WTC11 (cell line): ENCODE measurements around the gene IFNK. TPM values are rescaled to one million over a fixed set of nuclear protein-coding genes. Genes with fewer than 3 reads are reported as not detected.

ENCODE experiments used
- ATAC-seq: fragments of 200-7000 bp; cut with Tn5 transposase; 2 replicates; pipeline ENCODE4 v1.10.0; 2021; ENCODE audit warnings: mild to moderate bottlenecking, moderate library complexity
- CTCF ChIA-PET: fragments of 300-600 bp; sonication (Branson Sonifier 250); formaldehyde crosslinking; loops from one replicate; lab custom pipeline; 2021; ENCODE audit warnings: antibody characterized with exemption; lab: Charles Lee
- POLR2A ChIA-PET: fragments of 350-600 bp; sonication (Branson Sonifier 250); formaldehyde crosslinking; loops from one replicate; lab custom pipeline; 2021; ENCODE audit warnings: antibody characterized with exemption; lab: Charles Lee
- DNase-seq: peaks from one replicate; pipeline ENCODE4 v3.0.0; 2021; ENCODE audit warnings: low spot score
- H3K27ac Mint-ChIP-seq: 2 replicates; pipeline ENCODE4 v1.8.0; 2021; ENCODE audit warnings: mixed read lengths
- H3K27me3 Mint-ChIP-seq: 2 replicates; pipeline ENCODE4 v1.8.0; 2021; ENCODE audit warnings: low read depth, mild to moderate bottlenecking, moderate library complexity, mixed read lengths
- H3K36me3 Mint-ChIP-seq: 2 replicates; pipeline ENCODE4 v1.8.0; 2021; ENCODE audit warnings: mixed read lengths
- H3K4me1 Mint-ChIP-seq: 2 replicates; pipeline ENCODE4 v1.8.0; 2022; ENCODE audit warnings: mixed read lengths
- H3K4me3 Mint-ChIP-seq: 2 replicates; pipeline ENCODE4 v1.8.0; 2021; ENCODE audit warnings: mild to moderate bottlenecking, moderate library complexity, mixed read lengths
- H3K9me3 Mint-ChIP-seq: 2 replicates; pipeline ENCODE4 v1.8.0; 2021; ENCODE audit warnings: mixed read lengths
- AR ChIP-seq: fragments of 250-450 bp; sonication (Bioruptor Pico); IDR thresholded peaks from 2 replicates; pipeline ENCODE4 v1.9.0; 2021; ENCODE audit warnings: mild to moderate bottlenecking
- ATF2 ChIP-seq: sonication (generic); formaldehyde crosslinking; IDR thresholded peaks from 2 replicates; pipeline ENCODE4 v1.8.1; 2022; ENCODE audit warnings: low read depth, missing genetic modification reagents, borderline replicate concordance
- ATF6 ChIP-seq: sonication (generic); formaldehyde crosslinking; IDR thresholded peaks from 2 replicates; pipeline ENCODE4 v1.8.1; 2023; ENCODE audit warnings: mild to moderate bottlenecking, missing genetic modification reagents
- CBFB ChIP-seq: sonication (generic); formaldehyde crosslinking; IDR thresholded peaks from 2 replicates; pipeline ENCODE4 v1.8.1; 2022; ENCODE audit warnings: mild to moderate bottlenecking, low read depth, missing genetic modification reagents
- CDX4 ChIP-seq: fragments of 250-450 bp; sonication (Bioruptor Pico); IDR thresholded peaks from 2 replicates; pipeline ENCODE4 v1.9.0; 2021; ENCODE audit warnings: moderate library complexity, mild to moderate bottlenecking, inconsistent platforms, borderline replicate concordance
- ESRRA ChIP-seq: sonication (generic); formaldehyde crosslinking; IDR thresholded peaks from 2 replicates; pipeline ENCODE4 v1.8.1; 2022; ENCODE audit warnings: mild to moderate bottlenecking, missing genetic modification reagents, borderline replicate concordance
- ETV6 ChIP-seq: sonication (generic); formaldehyde crosslinking; IDR thresholded peaks from 2 replicates; pipeline ENCODE4 v1.8.1; 2022; ENCODE audit warnings: mild to moderate bottlenecking, missing genetic modification reagents
- FOXK1 ChIP-seq: sonication (generic); formaldehyde crosslinking; IDR thresholded peaks from 2 replicates; pipeline ENCODE4 v1.8.0; 2022; ENCODE audit warnings: mild to moderate bottlenecking, moderate library complexity, missing genetic modification reagents
- KAT7 ChIP-seq: sonication (generic); formaldehyde crosslinking; IDR thresholded peaks from 2 replicates; pipeline ENCODE4 v1.8.1; 2023; ENCODE audit warnings: missing genetic modification reagents, mild to moderate bottlenecking, borderline replicate concordance
- MLX ChIP-seq: sonication (generic); formaldehyde crosslinking; IDR thresholded peaks from 2 replicates; pipeline ENCODE4 v1.8.1; 2023; ENCODE audit warnings: mild to moderate bottlenecking, missing genetic modification reagents, moderate library complexity
- TCF7 ChIP-seq: sonication (generic); formaldehyde crosslinking; IDR thresholded peaks from 2 replicates; pipeline ENCODE4 v1.8.0; 2022; ENCODE audit warnings: mild to moderate bottlenecking, low read depth, missing genetic modification reagents, moderate library complexity
- TEAD1 ChIP-seq: sonication (generic); formaldehyde crosslinking; IDR thresholded peaks from 2 replicates; pipeline ENCODE4 v1.8.0; 2022; ENCODE audit warnings: mild to moderate bottlenecking, missing genetic modification reagents
- USF2 ChIP-seq: sonication (generic); formaldehyde crosslinking; IDR thresholded peaks from 2 replicates; pipeline ENCODE4 v1.8.1; 2023; ENCODE audit warnings: mild to moderate bottlenecking, missing genetic modification reagents, moderate library complexity
- ZNF396 ChIP-seq: fragments of 250-450 bp; sonication (Bioruptor Pico); IDR thresholded peaks from 2 replicates; pipeline ENCODE4 v1.8.0; 2021; ENCODE audit warnings: mild to moderate bottlenecking, moderate library complexity, borderline replicate concordance
- ZSCAN18 ChIP-seq: fragments of 250-450 bp; sonication (Bioruptor Pico); IDR thresholded peaks from 2 replicates; pipeline ENCODE4 v2.1.2; 2022; ENCODE audit warnings: mild to moderate bottlenecking, moderate library complexity
- total RNA-seq: library from RNA; stranded (reverse); gene quantifications from 3 replicates; pipeline ENCODE4 v1.2.3, GENCODE V29; 2021

Gene IFNK
- total RNA-seq, 1 experiment from 2014 or later = not detected

- Mint-ChIP-seq H3K27ac (no peak overlapping the region), H3K4me3 (no peak overlapping the region), H3K9me3 (no peaks in the 10 kb centered on the region), H3K4me1 (no peaks in the 10 kb centered on the region), H3K36me3 (peaks cover 35% of the 10 kb centered on the region), H3K27me3 (no peaks in the 10 kb centered on the region)
- ATAC-seq = no peak
- POLR2A ChIA-PET = no interaction called here
- CTCF ChIA-PET = no interaction called here
- DNase-seq = no peak
- TF ChIP-seq KAT7 (CRISPR knock-in tag) (no peak), ZSCAN18 (CRISPR knock-in tag) (no peak), FOXK1 (CRISPR knock-in tag) (no peak), CDX4 (no peak), ATF2 (CRISPR knock-in tag) (no peak), ESRRA (CRISPR knock-in tag) (no peak), CBFB (CRISPR knock-in tag) (no peak), ATF6 (no peak), TEAD1 (no peak), USF2 (CRISPR knock-in tag) (no peak), TCF7 (CRISPR knock-in tag) (no peak), MLX (no peak), ZNF396 (CRISPR knock-in tag) (no peak), ETV6 (no peak), AR (CRISPR knock-in tag) (no peak)
Measured at GRCh38 chr9:27561685-27562084, 37.6 kb downstream of the IFNK start.
